ENCODE measurements around the gene ROCK1. TPM values are rescaled to one million over a fixed set of nuclear protein-coding genes. Genes with fewer than 3 reads are reported as not detected.
"Not testable (repeated sequence)": the region's sequence is repeated elsewhere in the genome, so short reads cannot be mapped to it uniquely, and the experiment has no call there.

Gene ROCK1
- total RNA-seq, 1 donor from 2014 or later: 67.0 TPM

DNA sequence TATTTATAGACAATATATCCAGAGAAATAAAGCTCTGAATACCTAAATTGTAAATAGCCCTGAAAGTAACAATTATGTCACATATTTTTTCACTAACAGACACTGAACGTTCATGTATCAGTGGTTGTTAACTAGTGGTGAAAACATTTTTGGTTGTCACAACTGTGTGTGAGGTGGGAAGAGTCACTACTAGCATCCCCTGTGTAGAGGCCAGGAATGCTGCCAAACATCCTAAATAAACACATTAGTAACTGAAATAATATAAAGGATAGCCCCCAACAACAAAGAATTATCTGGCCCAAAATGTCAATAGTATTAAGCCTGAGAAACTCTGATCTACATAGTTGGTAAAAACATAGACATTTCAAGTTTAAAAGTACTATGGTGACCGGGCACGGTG, 64.5 kb downstream of the ROCK1 start:
- peaks cover 23% of the 10 kb centered on the region for H3K4me1 ChIP-seq
- intact Hi-C loops (cut with DNase I): no loop called here
- H3K27me3 ChIP-seq: no peaks in the 10 kb centered on the region
- DNase-seq: no peak
- no peak overlapping the region for H3K27ac ChIP-seq
- no peaks in the 10 kb centered on the region for H3K9me3 ChIP-seq
- H3K4me3 ChIP-seq: no peak overlapping the region
- TF ChIP-seq, protein P1, sequence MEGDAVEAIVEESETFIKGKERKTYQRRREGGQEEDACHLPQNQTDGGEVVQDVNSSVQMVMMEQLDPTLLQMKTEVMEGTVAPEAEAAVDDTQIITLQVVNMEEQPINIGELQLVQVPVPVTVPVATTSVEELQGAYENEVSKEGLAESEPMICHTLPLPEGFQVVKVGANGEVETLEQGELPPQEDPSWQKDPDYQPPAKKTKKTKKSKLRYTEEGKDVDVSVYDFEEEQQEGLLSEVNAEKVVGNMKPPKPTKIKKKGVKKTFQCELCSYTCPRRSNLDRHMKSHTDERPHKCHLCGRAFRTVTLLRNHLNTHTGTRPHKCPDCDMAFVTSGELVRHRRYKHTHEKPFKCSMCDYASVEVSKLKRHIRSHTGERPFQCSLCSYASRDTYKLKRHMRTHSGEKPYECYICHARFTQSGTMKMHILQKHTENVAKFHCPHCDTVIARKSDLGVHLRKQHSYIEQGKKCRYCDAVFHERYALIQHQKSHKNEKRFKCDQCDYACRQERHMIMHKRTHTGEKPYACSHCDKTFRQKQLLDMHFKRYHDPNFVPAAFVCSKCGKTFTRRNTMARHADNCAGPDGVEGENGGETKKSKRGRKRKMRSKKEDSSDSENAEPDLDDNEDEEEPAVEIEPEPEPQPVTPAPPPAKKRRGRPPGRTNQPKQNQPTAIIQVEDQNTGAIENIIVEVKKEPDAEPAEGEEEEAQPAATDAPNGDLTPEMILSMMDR (IDR thresholded peaks at IDR 0.05): no peak
- ATAC-seq: no peak
- H3K36me3 ChIP-seq: peaks cover 34% of the 10 kb centered on the region

DNA sequence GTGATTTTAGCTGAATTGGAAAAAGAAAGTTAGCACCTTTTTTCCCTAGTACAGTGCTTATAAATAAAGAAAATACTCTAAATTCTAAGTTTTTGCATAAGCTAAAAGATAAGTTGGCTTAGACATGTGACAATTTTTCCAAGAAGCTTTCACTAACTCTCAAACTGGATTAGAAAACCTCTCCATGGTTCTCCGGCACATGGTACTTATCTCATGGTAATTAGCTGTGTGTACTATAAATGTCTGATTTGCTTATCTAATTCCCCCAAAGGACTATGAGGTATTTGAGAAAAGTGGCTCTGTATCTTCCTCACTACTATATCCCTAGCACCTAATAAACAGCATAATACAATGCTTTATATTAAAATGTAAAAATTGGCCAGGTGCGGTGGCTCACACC, 71.1 kb downstream of the ROCK1 start:
- Histone ChIP-seq H3K27me3 (no peaks in the 10 kb centered on the region), H3K9me3 (no peaks in the 10 kb centered on the region), H3K4me1 (no peaks in the 10 kb centered on the region), H3K27ac (no peak overlapping the region), H3K36me3 (peaks cover 77% of the 10 kb centered on the region), H3K4me3 (no peak overlapping the region)
- DNase-seq (no peak), ATAC-seq (no peak)
- intact Hi-C loops (cut with DNase I): no loop called here
- TF ChIP-seq, protein P1 (IDR thresholded peaks at IDR 0.05): no peak

DNA sequence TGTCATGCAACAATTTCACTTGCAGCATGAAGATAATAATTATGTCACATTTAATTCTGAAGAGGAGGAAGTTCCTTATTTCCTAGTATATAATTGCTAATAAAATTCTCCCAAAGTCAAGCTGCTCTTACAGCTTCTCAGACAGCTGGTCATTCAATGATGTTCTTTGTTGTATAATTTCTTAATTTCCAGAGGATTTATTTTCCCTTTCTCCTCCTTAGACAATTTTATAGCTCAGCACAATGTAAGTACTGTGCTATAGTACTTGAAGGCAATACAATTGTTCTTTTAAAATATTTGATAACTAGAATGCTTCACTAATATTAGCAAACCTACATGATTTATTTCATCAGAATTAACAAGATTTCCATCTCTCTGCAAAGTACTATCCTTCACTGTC, 73.4 kb downstream of the ROCK1 start:
- H3K9me3 ChIP-seq: no peaks in the 10 kb centered on the region
- peaks cover 56% of the 10 kb centered on the region for H3K36me3 ChIP-seq
- H3K27me3 ChIP-seq: no peaks in the 10 kb centered on the region
- H3K27ac ChIP-seq: no peak overlapping the region
- ATAC-seq (no peak), DNase-seq (no peak)
- TF ChIP-seq, protein P1 (IDR thresholded peaks at IDR 0.05): no peak
- H3K4me1 ChIP-seq: no peaks in the 10 kb centered on the region
- no peak overlapping the region for H3K4me3 ChIP-seq
- intact Hi-C loops (cut with DNase I): no loop called here

DNA sequence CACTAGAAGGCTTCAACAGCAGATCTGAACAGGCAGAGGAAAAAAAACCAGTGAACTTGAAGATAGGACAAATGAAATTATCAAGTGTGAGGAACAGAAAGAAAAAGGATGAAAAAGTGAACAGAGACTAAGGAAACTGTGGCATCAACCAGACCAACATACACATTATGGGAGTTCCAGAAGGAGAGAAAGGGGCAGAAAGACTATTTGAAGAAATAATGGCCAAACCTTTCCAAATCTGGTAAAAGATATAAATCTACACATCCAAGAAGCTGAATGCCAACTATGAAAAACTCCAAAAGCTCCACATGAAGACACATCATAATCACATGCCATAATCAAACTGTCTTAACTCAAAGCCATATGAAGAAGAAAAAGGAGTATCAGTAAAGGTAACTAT, 79.8 kb downstream of the ROCK1 start:
- TF ChIP-seq, protein P1 (IDR thresholded peaks at IDR 0.05): no peak
- intact Hi-C loops (cut with DNase I): no loop called here
- Histone ChIP-seq H3K4me3 (no peak overlapping the region), H3K27me3 (no peaks in the 10 kb centered on the region), H3K4me1 (no peaks in the 10 kb centered on the region), H3K36me3 (peaks cover 27% of the 10 kb centered on the region), H3K9me3 (no peaks in the 10 kb centered on the region), H3K27ac (no peak overlapping the region)
- no peak for ATAC-seq
- DNase-seq: no peak

DNA sequence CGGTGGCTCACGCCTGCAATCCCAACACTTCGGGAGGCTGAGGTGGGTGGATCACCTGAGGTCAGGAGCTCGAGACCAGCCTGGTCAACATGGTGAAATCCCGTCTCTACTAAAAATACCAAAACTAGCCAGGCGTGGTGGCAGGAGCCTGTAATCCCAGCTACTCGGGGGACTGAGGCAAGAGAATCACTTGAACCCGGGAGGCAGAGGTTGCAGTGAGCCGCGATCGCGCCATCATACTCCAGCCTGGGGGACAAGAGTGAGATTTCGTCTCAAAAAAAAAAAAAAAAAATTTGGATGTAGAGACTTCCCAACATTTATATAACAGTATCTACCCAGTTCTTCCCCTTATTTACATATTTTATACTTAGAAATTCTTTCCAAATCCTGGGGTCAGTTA, 93.4 kb downstream of the ROCK1 start:
- ATAC-seq; H3K4me1 ChIP-seq; H3K27ac ChIP-seq; H3K9me3 ChIP-seq; intact Hi-C loops (cut with DNase I); DNase-seq; H3K27me3 ChIP-seq; H3K4me3 ChIP-seq: not testable (repeated sequence)
- H3K36me3 ChIP-seq: peaks cover 62% of the 10 kb centered on the region

DNA sequence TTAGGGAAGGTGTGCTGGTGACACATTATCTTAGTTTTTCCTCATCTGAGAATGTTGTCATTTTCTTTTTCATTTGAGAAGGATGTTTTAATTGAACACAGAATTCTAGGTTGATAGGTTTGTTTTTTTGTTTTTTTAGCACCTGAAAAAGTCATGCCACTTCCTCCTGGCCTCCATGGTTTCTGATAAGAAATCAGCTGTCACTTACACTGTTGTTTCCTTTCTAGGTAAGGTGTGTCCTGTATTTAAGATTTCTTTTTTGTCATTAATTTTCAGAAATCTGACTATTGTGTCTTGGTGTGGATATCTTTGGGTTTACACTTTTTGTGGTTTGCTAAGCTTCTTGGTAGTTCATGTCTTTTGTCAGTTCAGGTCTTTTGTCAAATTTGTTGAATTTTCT, 99.3 kb downstream of the ROCK1 start:
- ATAC-seq: no peak
- intact Hi-C loops (cut with DNase I): no loop called here
- Histone ChIP-seq H3K27me3 (no peaks in the 10 kb centered on the region), H3K27ac (no peak overlapping the region), H3K36me3 (peaks cover 68% of the 10 kb centered on the region), H3K4me3 (no peak overlapping the region), H3K9me3 (no peaks in the 10 kb centered on the region), H3K4me1 (no peaks in the 10 kb centered on the region)
- TF ChIP-seq, protein P1 (IDR thresholded peaks at IDR 0.05): no peak
- DNase-seq: no peak

Measured in upper lobe of right lung (tissue), 1 donor.